Transverse colon (tissue), 4 donors: ENCODE measurements around the gene ALDH3A1. TPM values are rescaled to one million over a fixed set of nuclear protein-coding genes. Genes with fewer than 3 reads are reported as not detected.

ENCODE experiments used
- DNase-seq: peaks from one replicate; pipeline ENCODE4 v3.0.0-alpha.2; 2019
- H3K27ac ChIP-seq, 4 donors: fragments of 200-600 bp; sonication (generic); 2 replicates each; pipeline ENCODE4 v1.5.1; 2016 to 2018; ENCODE audit warnings: inconsistent platforms in 4 of 4
- H3K27me3 ChIP-seq: fragments of 200-600 bp; sonication (generic); 2 replicates; pipeline ENCODE4 v1.5.1; 2017; ENCODE audit warnings: inconsistent platforms
- H3K36me3 ChIP-seq, 4 donors: fragments of 200-600 bp; sonication (generic); 2 replicates each; pipeline ENCODE4 v1.5.1; 2017 to 2019; ENCODE audit warnings: inconsistent platforms in 4 of 4
- H3K4me1 ChIP-seq, 4 donors: fragments of 200-600 bp; sonication (generic); 2 replicates each; pipeline ENCODE4 v1.5.1; 2017 to 2020; ENCODE audit warnings: inconsistent platforms in 4 of 4
- H3K4me3 ChIP-seq, 4 donors: fragments of 200-600 bp; sonication (generic); 1 replicate in 1 of 4; 2 replicates in 3 of 4; pipeline versions ENCODE4 v1.5.1 to v1.6.1; 2017 to 2019; ENCODE audit warnings: inconsistent platforms in 4 of 4
- H3K9me3 ChIP-seq, 2 donors: fragments of 200-600 bp; sonication (generic); 2 replicates each; pipeline ENCODE4 v1.5.1; 2017 to 2019; ENCODE audit warnings: inconsistent platforms in 2 of 2
- EP300 ChIP-seq: sonication (generic); formaldehyde crosslinking; IDR thresholded peaks from one replicate; pipeline ENCODE4 v1.6.1; 2017; ENCODE audit warnings: antibody characterized with exemption, low read depth
- POLR2A ChIP-seq: fragments of 450-650 bp; IDR thresholded peaks from one replicate; pipeline ENCODE4 v1.6.1; 2016; ENCODE audit warnings: antibody characterized with exemption, mild to moderate bottlenecking, moderate library complexity
- POLR2AphosphoS5 ChIP-seq, 3 donors: sonication (generic); formaldehyde crosslinking; IDR thresholded peaks; one replicate each; pipeline ENCODE4 v1.6.1; 2016; ENCODE audit warnings: antibody characterized with exemption in 3 of 3
- WGBS, 2 donors: methylation state at CpG; one replicate each; pipeline ENCODE4 v1.1.5; 2018; ENCODE audit warnings: low coverage in 1 of 2; 5-methylcytosine and 5-hydroxymethylcytosine counted together
- in situ Hi-C, 4 donors: fragments of 200-750 bp; cut with MboI; loops; one replicate each; pipeline versions ENCODE4 v1.15.0 to v1.15.1; 2017; ENCODE audit warnings: low sequenced_read_pairs in 3 of 4, low pct_ligation_motif_present in 1 of 4, low pct_unique_long_range_greater_than_20kb in 1 of 4
- intact Hi-C: fragments of 100-400 bp; cut with DNase I; formaldehyde crosslinking; loops from one replicate; pipeline ENCODE4 v1.15.1; 2023; ENCODE audit warnings: low total_unique reads
- total RNA-seq, 4 donors: library from RNA; depleted of rRNA; stranded (reverse); fragments of >200 nt; gene quantifications; one replicate each; pipeline ENCODE4 v1.1.0, GENCODE V29; 2016
- TF ChIP-seq, protein P1 (sequence below), 5 experiments: fragments of 200-600 bp in 3 of 5; fragments of 450-650 bp in 2 of 5; sonication (generic) in 3 of 5; IDR thresholded peaks; 1 replicate in 2 of 5; 2 replicates in 3 of 5; pipeline ENCODE4 v1.5.1; 2016 to 2017; ENCODE audit warnings: antibody characterized with exemption in 5 of 5, inconsistent platforms in 3 of 5, mild to moderate bottlenecking in 2 of 5, moderate library complexity in 1 of 5

The ALDH3A1 gene
- total RNA-seq, 4 donors from 2014 or later: 1.2 to 15.3 (median 3.4) TPM

DNA sequence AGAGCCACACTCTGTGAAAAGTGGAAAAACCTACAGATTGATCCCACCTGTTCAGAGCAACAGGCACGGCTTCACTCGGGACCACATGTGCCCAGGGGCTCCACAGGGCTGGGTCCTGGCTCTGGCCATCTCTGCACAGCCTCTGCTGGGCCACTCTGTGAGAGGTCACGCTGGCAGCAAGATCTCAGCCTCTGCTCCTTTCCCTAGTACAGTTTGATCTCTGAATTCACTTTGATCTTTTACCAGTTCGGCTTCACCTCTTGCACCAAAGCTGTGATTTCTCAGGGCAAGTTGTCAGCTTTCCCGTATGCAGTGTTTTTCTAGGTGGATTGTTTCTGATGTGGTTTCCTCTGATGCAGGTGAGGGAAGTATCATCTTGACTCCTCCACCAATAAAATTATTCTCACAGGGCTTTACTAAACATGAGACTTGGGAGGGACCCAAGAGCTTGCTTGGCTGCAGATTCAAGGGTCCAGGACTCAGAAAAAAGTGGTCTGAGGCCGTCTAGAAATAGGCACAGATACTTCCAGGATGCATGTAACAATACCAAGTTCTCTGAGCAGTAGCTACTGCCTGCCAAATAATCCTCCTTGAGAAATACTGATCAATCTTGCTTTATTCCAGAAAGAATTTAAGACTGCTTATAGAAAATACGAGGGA, 24.0 kb upstream of the ALDH3A1 start:
- Histone ChIP-seq H3K4me3 (no peak overlapping the region), H3K27me3 (no peaks in the 10 kb centered on the region), H3K4me1 (no peaks in the 10 kb centered on the region), H3K9me3 (no peaks in the 10 kb centered on the region), H3K36me3 (peaks cover 0 to 8% (median 4%) of the 10 kb centered on the region in 4 donors), H3K27ac (no peak overlapping the region)
- WGBS, 2 donors: 57 to 71% methylated on average over 4 to 7 of the region's 7 CpGs
- no peak for TF ChIP-seq POLR2AphosphoS5 (IDR thresholded peaks at IDR 0.05)
- TF ChIP-seq, protein P1, sequence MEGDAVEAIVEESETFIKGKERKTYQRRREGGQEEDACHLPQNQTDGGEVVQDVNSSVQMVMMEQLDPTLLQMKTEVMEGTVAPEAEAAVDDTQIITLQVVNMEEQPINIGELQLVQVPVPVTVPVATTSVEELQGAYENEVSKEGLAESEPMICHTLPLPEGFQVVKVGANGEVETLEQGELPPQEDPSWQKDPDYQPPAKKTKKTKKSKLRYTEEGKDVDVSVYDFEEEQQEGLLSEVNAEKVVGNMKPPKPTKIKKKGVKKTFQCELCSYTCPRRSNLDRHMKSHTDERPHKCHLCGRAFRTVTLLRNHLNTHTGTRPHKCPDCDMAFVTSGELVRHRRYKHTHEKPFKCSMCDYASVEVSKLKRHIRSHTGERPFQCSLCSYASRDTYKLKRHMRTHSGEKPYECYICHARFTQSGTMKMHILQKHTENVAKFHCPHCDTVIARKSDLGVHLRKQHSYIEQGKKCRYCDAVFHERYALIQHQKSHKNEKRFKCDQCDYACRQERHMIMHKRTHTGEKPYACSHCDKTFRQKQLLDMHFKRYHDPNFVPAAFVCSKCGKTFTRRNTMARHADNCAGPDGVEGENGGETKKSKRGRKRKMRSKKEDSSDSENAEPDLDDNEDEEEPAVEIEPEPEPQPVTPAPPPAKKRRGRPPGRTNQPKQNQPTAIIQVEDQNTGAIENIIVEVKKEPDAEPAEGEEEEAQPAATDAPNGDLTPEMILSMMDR (IDR thresholded peaks at IDR 0.05): no peak
- no peak for TF ChIP-seq POLR2A
- no peak for TF ChIP-seq EP300
- intact Hi-C loops (loop anchor here (5.0 kb wide), 1 partner anchor 450 kb away; no protein-coding TSS in a partner anchor), in situ Hi-C loops (loop anchor here (25.0 kb wide), 2 partner anchors 110 to 410 kb away; partner anchors contain the start of gene B9D1 (in 3 of the 4))
- no peak for DNase-seq

DNA sequence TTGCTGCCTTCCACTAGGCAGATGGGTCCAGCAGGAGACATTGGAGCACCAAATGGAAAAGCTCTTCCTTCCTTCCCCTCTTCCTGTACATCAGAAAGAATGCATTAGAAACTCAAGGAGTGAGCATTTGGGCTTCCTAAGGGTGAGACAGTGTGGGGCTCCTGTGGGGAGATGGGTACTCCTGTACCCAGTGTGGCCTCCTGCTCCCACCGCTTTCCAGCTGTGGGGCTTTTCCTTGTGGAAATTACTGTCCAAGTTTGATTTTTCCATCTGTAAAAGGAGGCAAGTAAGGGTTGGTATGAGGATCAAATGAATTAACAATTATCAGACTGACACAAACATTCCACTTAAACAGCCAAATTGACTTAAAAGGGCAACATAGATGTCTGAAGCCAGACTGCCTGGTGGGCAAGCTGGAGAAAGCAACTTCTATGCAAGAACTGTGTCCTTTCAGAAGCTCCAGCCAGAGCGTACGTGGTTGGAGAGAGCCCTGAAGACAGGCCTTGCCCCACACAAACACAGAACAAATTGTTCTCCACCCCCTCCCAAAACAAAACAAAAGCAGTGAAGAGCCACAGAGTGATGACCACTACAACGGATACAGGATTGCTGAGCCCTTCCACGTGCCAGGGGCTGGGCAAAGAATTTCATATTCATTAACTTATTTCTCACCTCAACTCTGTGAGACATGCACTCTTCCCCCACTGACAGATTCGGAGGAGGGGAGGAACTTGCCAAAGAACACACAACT, 23.1 kb upstream of the ALDH3A1 start:
- H3K27ac ChIP-seq: no peak overlapping the region
- WGBS, 2 donors: 77% methylated on average over 6 of the region's 6 CpGs; no CpG with 5 or more reads in 1 of the 2 donors

DNA sequence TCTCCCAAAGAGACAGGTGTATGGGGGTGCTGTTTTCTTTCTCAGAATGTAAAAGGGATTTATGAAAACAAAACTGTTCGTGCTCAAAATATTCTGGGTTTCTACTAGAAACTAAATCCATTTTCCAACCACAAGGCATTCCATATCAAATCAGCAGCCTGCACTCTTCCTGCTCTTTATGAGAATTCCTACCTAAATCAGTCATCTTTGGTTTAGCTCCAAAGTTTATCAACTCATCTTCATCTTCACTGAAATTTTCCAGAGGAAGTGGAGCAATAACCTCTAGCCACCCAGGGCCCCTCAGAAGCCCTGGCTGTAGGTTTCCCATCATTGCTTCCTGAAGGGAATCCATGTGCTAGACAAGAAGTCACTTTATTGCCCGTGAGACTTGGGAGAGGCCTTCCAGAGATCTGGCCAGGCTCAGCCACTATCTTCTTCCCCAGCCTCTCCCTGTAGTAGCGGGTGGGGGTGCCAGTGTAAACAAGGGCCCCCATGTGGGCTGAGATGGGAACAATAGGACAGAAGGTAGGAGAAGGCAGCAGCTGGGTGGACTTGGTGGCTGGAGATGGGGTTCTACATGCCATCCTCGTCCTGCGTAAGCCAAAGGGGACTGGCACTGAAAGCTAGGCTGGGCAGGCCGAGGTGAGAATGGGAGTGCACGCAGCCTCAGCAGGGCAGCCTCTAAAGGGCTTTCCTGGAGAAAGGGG, 22.0 kb upstream of the ALDH3A1 start:
- no peaks in the 10 kb centered on the region for H3K27me3 ChIP-seq
- H3K4me1 ChIP-seq: peaks cover 0 to 7% (median 0%) of the 10 kb centered on the region in 4 donors
- H3K36me3 ChIP-seq: no peaks in the 10 kb centered on the region
- H3K9me3 ChIP-seq: no peaks in the 10 kb centered on the region
- in situ Hi-C loops: loop anchor here (5.0 to 25.0 kb wide), 5 partner anchors 108 to 408 kb away; partner anchors contain the start of gene B9D1 (in 4 of the 4)
- intact Hi-C loops: loop anchor here (5.0 to 10.0 kb wide), 2 partner anchors 405 to 452 kb away; partner anchors contain the start of gene B9D1
- H3K27ac ChIP-seq: no peak overlapping the region
- H3K4me3 ChIP-seq: no peak overlapping the region
- DNase-seq: no peak
- 45 to 85% methylated on average over 2 to 7 of the region's 7 CpGs for WGBS, 2 donors
- no peak for TF ChIP-seq POLR2AphosphoS5 (IDR thresholded peaks at IDR 0.05)
- no peak for TF ChIP-seq EP300
- no peak for TF ChIP-seq POLR2A
- TF ChIP-seq, protein P1 (IDR thresholded peaks at IDR 0.05): no peak

More for the DNA sequence above, 23.1 kb upstream of the ALDH3A1 start:
- Histone ChIP-seq H3K36me3 (peaks cover 0 to 4% (median 0%) of the 10 kb centered on the region in 4 donors), H3K9me3 (no peaks in the 10 kb centered on the region), H3K4me1 (peaks cover 0 to 7% (median 0%) of the 10 kb centered on the region in 4 donors), H3K27me3 (no peaks in the 10 kb centered on the region), H3K4me3 (no peak overlapping the region)
- in situ Hi-C loops: loop anchor here (25.0 kb wide), 2 partner anchors 109 to 409 kb away; partner anchors contain the start of gene B9D1 (in 3 of the 4)
- no peak for DNase-seq
- TF ChIP-seq, protein P1 (IDR thresholded peaks at IDR 0.05): no peak
- no peak for TF ChIP-seq POLR2A
- no peak for TF ChIP-seq EP300
- no peak for TF ChIP-seq POLR2AphosphoS5 (IDR thresholded peaks at IDR 0.05)
- intact Hi-C loops: loop anchor here (5.0 kb wide), 1 partner anchor 451 kb away; no protein-coding TSS in a partner anchor
